DOHH2 (cell line): Measurements from ENCODE around the gene NFIA.

Experiments used
- EZH2phosphoT487 ChIP-seq: fragments of 200-600 bp; sonication (generic); IDR thresholded peaks from 2 replicates; pipeline ENCODE4 v1.6.1; 2017; ENCODE audit warnings: borderline replicate concordance, mild to moderate bottlenecking, antibody characterized with exemption, low read length, moderate library complexity, mixed read lengths
- TF ChIP-seq, protein P1 (sequence below): fragments of 200-600 bp; sonication (generic); IDR thresholded peaks from one replicate; pipeline ENCODE4 v1.5.1; 2014; ENCODE audit warnings: antibody characterized with exemption, mild to moderate bottlenecking, low read depth, low read length; ENCODE audit not compliant: poor library complexity, severe bottlenecking

DNA sequence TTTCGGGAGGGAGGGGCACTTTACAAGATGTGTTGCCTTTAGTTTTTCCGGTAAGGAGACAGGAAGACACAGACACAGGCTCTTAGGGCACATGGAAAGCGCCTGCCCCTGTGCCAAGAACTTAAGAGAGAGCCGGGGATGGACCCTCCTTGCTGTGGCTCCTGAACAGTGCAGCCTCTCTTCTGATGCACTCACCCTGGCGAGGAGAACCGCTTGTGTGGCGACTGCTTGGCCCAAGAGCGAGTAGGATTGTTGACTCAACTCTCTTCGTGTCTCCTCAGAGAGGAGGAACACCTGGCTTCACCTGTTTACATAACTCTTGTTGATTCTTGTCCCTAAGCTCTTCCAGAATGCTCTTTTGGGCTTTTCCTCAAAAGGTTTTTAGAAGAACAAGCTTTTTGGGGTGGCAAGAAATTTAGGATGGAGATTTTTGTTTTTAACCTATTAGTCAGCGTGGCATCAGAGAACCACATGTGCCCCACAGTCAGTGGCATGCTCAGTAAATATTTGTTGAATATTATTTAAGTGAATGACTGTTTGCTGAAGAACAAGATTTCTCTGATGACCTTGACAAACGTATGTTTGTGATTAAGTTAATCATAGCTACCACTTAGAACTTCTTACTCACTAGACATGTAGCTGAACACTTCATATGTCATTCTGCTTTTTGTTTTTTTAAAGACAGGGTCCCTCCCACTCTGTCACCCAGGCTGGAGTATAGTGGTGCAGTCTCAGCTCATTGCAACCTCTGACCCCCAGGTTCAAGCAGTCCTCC lies 60.6 kb downstream of the NFIA start:
- TF ChIP-seq, protein P1, sequence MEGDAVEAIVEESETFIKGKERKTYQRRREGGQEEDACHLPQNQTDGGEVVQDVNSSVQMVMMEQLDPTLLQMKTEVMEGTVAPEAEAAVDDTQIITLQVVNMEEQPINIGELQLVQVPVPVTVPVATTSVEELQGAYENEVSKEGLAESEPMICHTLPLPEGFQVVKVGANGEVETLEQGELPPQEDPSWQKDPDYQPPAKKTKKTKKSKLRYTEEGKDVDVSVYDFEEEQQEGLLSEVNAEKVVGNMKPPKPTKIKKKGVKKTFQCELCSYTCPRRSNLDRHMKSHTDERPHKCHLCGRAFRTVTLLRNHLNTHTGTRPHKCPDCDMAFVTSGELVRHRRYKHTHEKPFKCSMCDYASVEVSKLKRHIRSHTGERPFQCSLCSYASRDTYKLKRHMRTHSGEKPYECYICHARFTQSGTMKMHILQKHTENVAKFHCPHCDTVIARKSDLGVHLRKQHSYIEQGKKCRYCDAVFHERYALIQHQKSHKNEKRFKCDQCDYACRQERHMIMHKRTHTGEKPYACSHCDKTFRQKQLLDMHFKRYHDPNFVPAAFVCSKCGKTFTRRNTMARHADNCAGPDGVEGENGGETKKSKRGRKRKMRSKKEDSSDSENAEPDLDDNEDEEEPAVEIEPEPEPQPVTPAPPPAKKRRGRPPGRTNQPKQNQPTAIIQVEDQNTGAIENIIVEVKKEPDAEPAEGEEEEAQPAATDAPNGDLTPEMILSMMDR, result no peak
- no peak for TF ChIP-seq EZH2phosphoT487
